ENCODE results near the gene NGB.

DNA sequence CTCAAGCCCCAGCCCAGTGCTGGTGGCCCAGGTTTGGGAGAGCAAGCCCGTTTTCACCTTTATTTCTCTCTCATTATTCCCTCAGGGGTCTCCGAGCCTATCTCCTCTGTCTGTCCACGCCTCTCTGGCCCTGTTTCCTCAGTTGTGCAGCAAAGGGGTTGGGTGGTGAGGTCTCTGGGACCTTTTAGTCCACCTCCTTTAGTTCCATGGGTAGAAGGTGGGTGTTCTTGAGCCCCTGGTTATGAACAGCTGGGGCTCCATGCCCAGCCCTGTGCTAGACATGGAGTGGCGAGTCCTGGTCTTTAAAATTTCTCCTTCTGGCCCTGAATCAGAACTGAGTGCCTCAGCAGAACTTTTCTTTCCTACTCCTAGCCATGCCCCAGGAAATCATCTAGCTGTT lies 1.3 kb upstream of the NGB start:
- TF ChIP-seq, protein P1, sequence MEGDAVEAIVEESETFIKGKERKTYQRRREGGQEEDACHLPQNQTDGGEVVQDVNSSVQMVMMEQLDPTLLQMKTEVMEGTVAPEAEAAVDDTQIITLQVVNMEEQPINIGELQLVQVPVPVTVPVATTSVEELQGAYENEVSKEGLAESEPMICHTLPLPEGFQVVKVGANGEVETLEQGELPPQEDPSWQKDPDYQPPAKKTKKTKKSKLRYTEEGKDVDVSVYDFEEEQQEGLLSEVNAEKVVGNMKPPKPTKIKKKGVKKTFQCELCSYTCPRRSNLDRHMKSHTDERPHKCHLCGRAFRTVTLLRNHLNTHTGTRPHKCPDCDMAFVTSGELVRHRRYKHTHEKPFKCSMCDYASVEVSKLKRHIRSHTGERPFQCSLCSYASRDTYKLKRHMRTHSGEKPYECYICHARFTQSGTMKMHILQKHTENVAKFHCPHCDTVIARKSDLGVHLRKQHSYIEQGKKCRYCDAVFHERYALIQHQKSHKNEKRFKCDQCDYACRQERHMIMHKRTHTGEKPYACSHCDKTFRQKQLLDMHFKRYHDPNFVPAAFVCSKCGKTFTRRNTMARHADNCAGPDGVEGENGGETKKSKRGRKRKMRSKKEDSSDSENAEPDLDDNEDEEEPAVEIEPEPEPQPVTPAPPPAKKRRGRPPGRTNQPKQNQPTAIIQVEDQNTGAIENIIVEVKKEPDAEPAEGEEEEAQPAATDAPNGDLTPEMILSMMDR (IDR thresholded peaks at IDR 0.05) = no peak
- no peak for TF ChIP-seq EP300 (IDR thresholded peaks at IDR 0.05)
